GM23338 (cell line): Measurements from ENCODE around the gene RGCC. TPM values are rescaled to one million over a fixed set of nuclear protein-coding genes. Genes with fewer than 3 reads are reported as not detected.

Experiments
- ATAC-seq: fragments of 200-7000 bp; cut with Tn5 transposase; 3 replicates; pipeline ENCODE4 v1.9.1; 2020
- DNase-seq: peaks from one replicate; pipeline ENCODE4 v3.0.0-alpha.2; 2015; ENCODE audit warnings: low spot score
- H2AFZ ChIP-seq: fragments of 200-600 bp; sonication (generic); 2 replicates; pipeline ENCODE4 v1.8.0; 2016; ENCODE audit warnings: antibody characterized with exemption, mild to moderate bottlenecking, moderate library complexity
- H3F3A ChIP-seq: fragments of 200-600 bp; sonication (generic); replicated peaks from 2 replicates; pipeline ENCODE4 v1.8.0; 2017; ENCODE audit warnings: antibody characterized with exemption, mixed run types, low read depth
- H3K27ac ChIP-seq: fragments of 200-600 bp; sonication (generic); 2 replicates; pipeline ENCODE4 v1.6.1; 2016; ENCODE audit warnings: low read depth
- H3K27me3 ChIP-seq: fragments of 200-600 bp; sonication (generic); 2 replicates; pipeline ENCODE4 v1.8.0; 2016; ENCODE audit warnings: mild to moderate bottlenecking, mixed run types, moderate library complexity; ENCODE audit not compliant: insufficient read depth
- H3K36me3 ChIP-seq: fragments of 200-600 bp; sonication (generic); 2 replicates; pipeline ENCODE4 v1.8.0; 2016; ENCODE audit warnings: mild to moderate bottlenecking; ENCODE audit not compliant: insufficient read depth
- H3K4me1 ChIP-seq: fragments of 200-600 bp; sonication (generic); 2 replicates; pipeline ENCODE4 v1.8.0; 2016; ENCODE audit warnings: mild to moderate bottlenecking, moderate library complexity; ENCODE audit not compliant: insufficient read depth
- H3K4me2 ChIP-seq: fragments of 200-600 bp; sonication (generic); 2 replicates; pipeline ENCODE4 v1.7.1; 2017; ENCODE audit warnings: mixed run types
- H3K4me3 ChIP-seq: fragments of 200-600 bp; sonication (generic); 2 replicates; pipeline ENCODE4 v1.6.1; 2016; ENCODE audit warnings: mixed run types
- H3K79me2 ChIP-seq: fragments of 200-600 bp; sonication (generic); replicated peaks from 2 replicates; pipeline ENCODE4 v1.8.0; 2017; ENCODE audit warnings: mild to moderate bottlenecking; ENCODE audit not compliant: insufficient read depth
- H3K9me2 ChIP-seq: fragments of 200-600 bp; sonication (generic); 2 replicates; pipeline ENCODE4 v1.8.0; 2017; ENCODE audit not compliant: insufficient read depth
- H4K20me1 ChIP-seq: fragments of 200-600 bp; sonication (generic); replicated peaks from 2 replicates; pipeline ENCODE4 v1.8.0; 2017; ENCODE audit warnings: mild to moderate bottlenecking; ENCODE audit not compliant: insufficient read depth
- H3K27ac Mint-ChIP-seq: 2 replicates; pipeline ENCODE4 v1.8.0; 2020; ENCODE audit warnings: inconsistent platforms, mild to moderate bottlenecking, moderate library complexity, mixed read lengths
- H3K27me3 Mint-ChIP-seq: 3 replicates; pipeline ENCODE4 v1.8.0; 2022; ENCODE audit warnings: low read depth, mild to moderate bottlenecking, moderate library complexity, mixed read lengths, inconsistent platforms; ENCODE audit not compliant: insufficient read depth, poor library complexity
- H3K36me3 Mint-ChIP-seq: 3 replicates; pipeline ENCODE4 v1.8.0; 2021; ENCODE audit warnings: low read depth, mild to moderate bottlenecking, inconsistent platforms, moderate library complexity, mixed read lengths
- H3K4me1 Mint-ChIP-seq: 3 replicates; pipeline ENCODE4 v1.8.0; 2020; ENCODE audit warnings: mild to moderate bottlenecking, inconsistent platforms, mixed read lengths
- H3K4me3 Mint-ChIP-seq: 3 replicates; pipeline ENCODE4 v1.8.0; 2021; ENCODE audit warnings: moderate library complexity, mild to moderate bottlenecking, inconsistent platforms, mixed read lengths
- H3K9me3 Mint-ChIP-seq: 3 replicates; pipeline ENCODE4 v1.8.0; 2020; ENCODE audit warnings: moderate library complexity, mild to moderate bottlenecking, inconsistent platforms, mixed read lengths
- CREB1 ChIP-seq: fragments of 250-450 bp; sonication (Bioruptor Pico); IDR thresholded peaks from 2 replicates; pipeline ENCODE4 v1.5.0; 2020; ENCODE audit warnings: low read depth, mild to moderate bottlenecking, moderate library complexity
- JUNB ChIP-seq: IDR thresholded peaks from one replicate; pipeline ENCODE4 v1.6.1; 2016; ENCODE audit warnings: antibody characterized with exemption; ENCODE audit not compliant: unreplicated experiment
- NANOG ChIP-seq: IDR thresholded peaks from 2 replicates; pipeline ENCODE4 v1.6.1; 2016; ENCODE audit warnings: antibody characterized with exemption, borderline replicate concordance
- POLR2AphosphoS5 ChIP-seq: IDR thresholded peaks from 2 replicates; pipeline ENCODE4 v1.6.1; 2016; ENCODE audit warnings: antibody characterized with exemption, low read depth
- STAT1 ChIP-seq: IDR thresholded peaks from one replicate; pipeline ENCODE4 v1.6.1; 2016; ENCODE audit warnings: antibody characterized with exemption; ENCODE audit not compliant: unreplicated experiment
- ZNF114 ChIP-seq: fragments of 250-450 bp; sonication (Bioruptor Pico); IDR thresholded peaks from 2 replicates; pipeline ENCODE4 v1.5.0; 2020; ENCODE audit warnings: mild to moderate bottlenecking, moderate library complexity
- ZNF331 ChIP-seq: fragments of 250-450 bp; sonication (Bioruptor Pico); IDR thresholded peaks from 2 replicates; pipeline ENCODE4 v1.5.0; 2020; ENCODE audit warnings: low read depth, mild to moderate bottlenecking, moderate library complexity
- ZNF462 ChIP-seq: fragments of 250-450 bp; sonication (Bioruptor Pico); IDR thresholded peaks from 2 replicates; pipeline ENCODE4 v1.5.0; 2020; ENCODE audit warnings: mild to moderate bottlenecking, moderate library complexity
- polyA plus RNA-seq: library from polyadenylated mRNA; unstranded; fragments of >200 nt; fragmentation: Nextera tagmentation; extraction: Ambion mirVana; gene quantifications from 2 replicates; pipeline ENCODE4 v1.2.1, GENCODE V29; 2016
- total RNA-seq: library from RNA; depleted of rRNA; stranded (reverse); fragments of >200 nt; shearing (Covaris generic); gene quantifications from 2 replicates; pipeline ENCODE4 v1.2.3, GENCODE V29; 2014
- TF ChIP-seq, protein P1 (sequence below): IDR thresholded peaks from 2 replicates; pipeline ENCODE4 v1.6.1; 2016; ENCODE audit warnings: antibody characterized with exemption

RGCC gene
- total and polyA plus RNA-seq, 2 experiments from 2014 or later, result 0.65 to 0.66 TPM

- TF ChIP-seq ZNF462 (CRISPR knock-in tag), result no peak
Measured at GRCh38 chr13:41460074-41460465, 2.7 kb downstream of the RGCC start (continued).

DNA sequence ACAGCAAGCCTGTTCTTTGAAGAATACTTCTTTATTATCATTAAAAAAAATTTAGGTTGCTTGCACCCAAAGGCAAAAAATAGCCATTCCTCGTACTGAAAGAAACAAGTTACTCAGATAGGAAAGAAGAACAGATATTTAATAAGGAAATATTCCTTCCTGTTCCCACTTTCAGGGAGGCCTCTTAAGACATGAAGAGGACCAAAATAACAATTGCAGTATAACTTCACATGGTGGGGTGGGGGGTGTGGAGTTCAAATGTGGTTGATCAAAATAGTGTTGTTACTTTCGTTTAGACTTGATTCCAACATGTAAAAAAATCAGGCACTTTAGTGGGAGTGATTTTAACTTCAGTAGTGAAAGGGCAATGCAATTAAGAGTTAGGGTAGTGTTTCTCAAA is 3.6 kb downstream of the RGCC start:
- H3K27me3 Mint-ChIP-seq, result peaks cover 34% of the 10 kb centered on the region
- peaks cover 4% of the 10 kb centered on the region; the same call in 1 of the 3 replicates for H3K4me1 Mint-ChIP-seq
- H3K27ac Mint-ChIP-seq, result no peak overlapping the region
- no peaks in the 10 kb centered on the region for H3K9me2 ChIP-seq
- no peak overlapping the region for H2AFZ ChIP-seq
- H3K36me3 ChIP-seq, result no peaks in the 10 kb centered on the region
- peaks cover 7% of the 10 kb centered on the region; the same call in 1 of the 3 replicates for H3K9me3 Mint-ChIP-seq
- H3K4me1 ChIP-seq, result no peaks in the 10 kb centered on the region
- ATAC-seq (no peak), DNase-seq (no peak)
- no peaks in the 10 kb centered on the region; the same call in 2 of the 3 replicates for H3K36me3 Mint-ChIP-seq
- no peak overlapping the region for H3K27ac ChIP-seq
- H3K4me2 ChIP-seq, result no peak overlapping the region
- no peaks in the 10 kb centered on the region for H4K20me1 ChIP-seq
- H3K4me3 Mint-ChIP-seq, result no peak overlapping the region
- 0 out of 2 replicates have a peak, but pooled peaks cover 5% of the 10 kb centered on the region for H3F3A ChIP-seq
- peaks cover 46% of the 10 kb centered on the region for H3K27me3 ChIP-seq
- no peak overlapping the region for H3K4me3 ChIP-seq
- no peaks in the 10 kb centered on the region for H3K79me2 ChIP-seq
- no peak for TF ChIP-seq STAT1
- no peak for TF ChIP-seq ZNF462 (CRISPR knock-in tag)
- TF ChIP-seq JUNB, result no peak
- no peak for TF ChIP-seq NANOG
- no peak for TF ChIP-seq ZNF114 (CRISPR knock-in tag)
- TF ChIP-seq POLR2AphosphoS5, result no peak
- TF ChIP-seq, protein P1, sequence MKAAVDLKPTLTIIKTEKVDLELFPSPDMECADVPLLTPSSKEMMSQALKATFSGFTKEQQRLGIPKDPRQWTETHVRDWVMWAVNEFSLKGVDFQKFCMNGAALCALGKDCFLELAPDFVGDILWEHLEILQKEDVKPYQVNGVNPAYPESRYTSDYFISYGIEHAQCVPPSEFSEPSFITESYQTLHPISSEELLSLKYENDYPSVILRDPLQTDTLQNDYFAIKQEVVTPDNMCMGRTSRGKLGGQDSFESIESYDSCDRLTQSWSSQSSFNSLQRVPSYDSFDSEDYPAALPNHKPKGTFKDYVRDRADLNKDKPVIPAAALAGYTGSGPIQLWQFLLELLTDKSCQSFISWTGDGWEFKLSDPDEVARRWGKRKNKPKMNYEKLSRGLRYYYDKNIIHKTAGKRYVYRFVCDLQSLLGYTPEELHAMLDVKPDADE, result no peak
- no peak for TF ChIP-seq CREB1 (CRISPR knock-in tag)
- TF ChIP-seq ZNF331 (CRISPR knock-in tag), result no peak
